WTC11 (cell line): Measurements from ENCODE around the gene MACF1. TPM values are rescaled to one million over a fixed set of nuclear protein-coding genes. Genes with fewer than 3 reads are reported as not detected.
"Not testable (repeated sequence)": the region's sequence is repeated elsewhere in the genome, so short reads cannot be mapped to it uniquely, and the experiment has no call there.

Experiments used
- ATAC-seq: fragments of 200-7000 bp; cut with Tn5 transposase; 2 replicates; pipeline ENCODE4 v1.10.0; 2021; ENCODE audit warnings: mild to moderate bottlenecking, moderate library complexity
- CTCF ChIA-PET: fragments of 300-600 bp; sonication (Branson Sonifier 250); formaldehyde crosslinking; loops from one replicate; lab custom pipeline; 2021; ENCODE audit warnings: antibody characterized with exemption; lab: Charles Lee
- POLR2A ChIA-PET: fragments of 350-600 bp; sonication (Branson Sonifier 250); formaldehyde crosslinking; loops from one replicate; lab custom pipeline; 2021; ENCODE audit warnings: antibody characterized with exemption; lab: Charles Lee
- DNase-seq: peaks from one replicate; pipeline ENCODE4 v3.0.0; 2021; ENCODE audit warnings: low spot score
- H3K27ac Mint-ChIP-seq: 2 replicates; pipeline ENCODE4 v1.8.0; 2021; ENCODE audit warnings: mixed read lengths
- H3K27me3 Mint-ChIP-seq: 2 replicates; pipeline ENCODE4 v1.8.0; 2021; ENCODE audit warnings: low read depth, mild to moderate bottlenecking, moderate library complexity, mixed read lengths
- H3K36me3 Mint-ChIP-seq: 2 replicates; pipeline ENCODE4 v1.8.0; 2021; ENCODE audit warnings: mixed read lengths
- H3K4me1 Mint-ChIP-seq: 2 replicates; pipeline ENCODE4 v1.8.0; 2022; ENCODE audit warnings: mixed read lengths
- H3K4me3 Mint-ChIP-seq: 2 replicates; pipeline ENCODE4 v1.8.0; 2021; ENCODE audit warnings: mild to moderate bottlenecking, moderate library complexity, mixed read lengths
- H3K9me3 Mint-ChIP-seq: 2 replicates; pipeline ENCODE4 v1.8.0; 2021; ENCODE audit warnings: mixed read lengths
- FOXP1 ChIP-seq: sonication (generic); formaldehyde crosslinking; IDR thresholded peaks from 2 replicates; pipeline ENCODE4 v1.8.0; 2022; ENCODE audit warnings: missing genetic modification reagents, mild to moderate bottlenecking, moderate library complexity, borderline replicate concordance
- NFYB ChIP-seq: sonication (generic); formaldehyde crosslinking; conservative IDR thresholded peaks from 2 replicates; pipeline ENCODE4 v1.8.0; 2022; ENCODE audit warnings: low read depth, missing genetic modification reagents
- RELA ChIP-seq: sonication (generic); formaldehyde crosslinking; IDR thresholded peaks from 2 replicates; pipeline ENCODE4 v1.8.1; 2022; ENCODE audit warnings: missing genetic modification reagents, mild to moderate bottlenecking, borderline replicate concordance
- ZNF138 ChIP-seq: sonication (generic); formaldehyde crosslinking; conservative IDR thresholded peaks from 2 replicates; pipeline ENCODE4 v1.8.1; 2022; ENCODE audit warnings: mild to moderate bottlenecking, moderate library complexity, missing genetic modification reagents
- ZNF416 ChIP-seq: fragments of 250-450 bp; sonication (Bioruptor Pico); IDR thresholded peaks from 2 replicates; pipeline ENCODE4 v1.9.0; 2021; ENCODE audit warnings: mild to moderate bottlenecking, inconsistent platforms
- total RNA-seq: library from RNA; stranded (reverse); gene quantifications from 3 replicates; pipeline ENCODE4 v1.2.3, GENCODE V29; 2021
- TF ChIP-seq, protein P1 (sequence below): sonication (generic); formaldehyde crosslinking; IDR thresholded peaks from 2 replicates; pipeline ENCODE4 v1.8.1; 2023; ENCODE audit warnings: mild to moderate bottlenecking, missing genetic modification reagents, borderline replicate concordance
- TF ChIP-seq, protein P2 (sequence below): sonication (generic); formaldehyde crosslinking; IDR thresholded peaks from 2 replicates; pipeline ENCODE4 v1.8.0; 2022; ENCODE audit warnings: mild to moderate bottlenecking, missing genetic modification reagents
- TF ChIP-seq, protein P3 (sequence below): fragments of 250-450 bp; sonication (Bioruptor Pico); IDR thresholded peaks from 2 replicates; pipeline ENCODE4 v1.9.0; 2021; ENCODE audit warnings: moderate library complexity, mild to moderate bottlenecking, inconsistent platforms, borderline replicate concordance
- TF ChIP-seq, protein P4 (sequence below): fragments of 200-600 bp; IDR thresholded peaks from 2 replicates; pipeline ENCODE4 v1.8.0; 2022; ENCODE audit warnings: antibody characterized with exemption
- TF ChIP-seq, protein P5 (sequence below): fragments of 250-450 bp; sonication (Bioruptor Pico); IDR thresholded peaks from 2 replicates; pipeline ENCODE4 v2.1.2; 2022; ENCODE audit warnings: mild to moderate bottlenecking, moderate library complexity
- TF ChIP-seq, protein P6 (sequence below): sonication (generic); formaldehyde crosslinking; IDR thresholded peaks from 2 replicates; pipeline ENCODE4 v1.8.1; 2022; ENCODE audit warnings: missing genetic modification reagents, borderline replicate concordance
- TF ChIP-seq, protein P7 (sequence below): sonication (generic); formaldehyde crosslinking; conservative IDR thresholded peaks from 2 replicates; pipeline ENCODE4 v1.8.1; 2023; ENCODE audit warnings: mild to moderate bottlenecking, low read depth, missing genetic modification reagents, moderate library complexity

Gene MACF1
- total RNA-seq, 1 experiment from 2014 or later, result 327 TPM

DNA sequence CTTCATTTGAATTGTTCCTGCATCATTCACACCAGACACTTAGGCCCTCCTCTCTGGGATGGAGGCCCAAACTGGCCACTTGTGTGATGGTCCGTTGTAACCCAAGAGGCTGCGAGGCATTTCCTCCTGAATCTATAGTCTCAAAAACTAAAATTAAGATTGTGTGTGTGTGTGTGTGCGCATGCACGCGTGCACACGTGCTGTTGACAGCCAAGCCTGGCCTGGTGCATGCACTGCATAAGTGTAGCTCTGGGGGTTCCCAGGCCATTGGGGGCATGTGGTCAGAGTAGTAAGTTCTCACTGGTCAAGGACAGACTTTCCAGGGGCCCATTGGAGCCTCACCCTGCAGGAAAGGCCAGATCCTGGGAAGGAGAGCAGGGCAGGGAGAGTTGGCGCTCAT, 313.4 kb downstream of the MACF1 start:
- H3K9me3 Mint-ChIP-seq, POLR2A ChIA-PET, H3K4me1 Mint-ChIP-seq, H3K36me3 Mint-ChIP-seq, H3K27me3 Mint-ChIP-seq, ATAC-seq, H3K4me3 Mint-ChIP-seq, DNase-seq, H3K27ac Mint-ChIP-seq, CTCF ChIA-PET: not testable (repeated sequence)

DNA sequence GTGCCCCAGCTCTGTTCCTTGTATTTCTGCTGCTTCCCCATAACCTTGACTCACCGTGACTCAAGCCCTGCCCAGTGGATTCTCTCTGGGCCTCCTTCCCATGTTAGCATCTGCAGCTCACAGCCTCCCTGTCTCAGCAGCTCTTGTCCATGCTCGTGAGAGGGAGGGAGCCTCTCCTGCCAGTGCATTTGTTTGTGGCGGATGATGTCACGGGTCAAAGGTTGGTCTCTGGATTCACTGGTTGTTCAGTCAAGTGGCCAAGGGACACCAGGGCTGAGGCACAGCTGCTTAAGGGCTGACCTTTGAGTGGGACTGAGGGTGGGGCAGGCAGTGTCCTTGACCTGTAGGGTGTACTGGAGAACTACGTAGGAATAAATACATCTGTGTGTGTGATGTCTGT, 314.9 kb downstream of the MACF1 start:
- POLR2A ChIA-PET, ATAC-seq, H3K27ac Mint-ChIP-seq, DNase-seq, H3K4me3 Mint-ChIP-seq, H3K4me1 Mint-ChIP-seq, CTCF ChIA-PET, H3K9me3 Mint-ChIP-seq, H3K36me3 Mint-ChIP-seq: not testable (repeated sequence)
- peaks cover 12% of the 10 kb centered on the region for H3K27me3 Mint-ChIP-seq

DNA sequence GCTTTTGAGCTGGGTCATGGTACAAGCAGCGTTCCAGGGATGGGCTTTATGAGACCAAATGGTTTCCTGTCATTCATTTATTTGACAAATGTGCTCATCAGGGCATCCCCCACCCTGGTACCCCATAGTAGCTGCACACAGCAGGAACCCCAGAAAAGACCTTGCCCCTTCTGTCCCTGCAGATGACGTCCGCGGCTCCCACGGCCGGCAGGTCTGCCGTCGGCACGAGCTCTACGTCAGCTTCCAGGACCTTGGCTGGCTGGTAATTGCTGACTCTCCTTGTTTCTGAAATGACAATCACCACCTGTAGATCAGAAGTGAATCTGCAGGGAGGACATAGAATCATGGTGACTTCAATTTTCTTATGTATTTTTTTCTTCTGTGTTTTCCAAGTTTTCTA, 317.7 kb downstream of the MACF1 start:
- peak overlapping the region; percentile 23; the same call in 1 of the 2 replicates for H3K27ac Mint-ChIP-seq
- H3K4me1 Mint-ChIP-seq, H3K27me3 Mint-ChIP-seq, DNase-seq, H3K4me3 Mint-ChIP-seq, H3K36me3 Mint-ChIP-seq, CTCF ChIA-PET, H3K9me3 Mint-ChIP-seq, POLR2A ChIA-PET, ATAC-seq: not testable (repeated sequence)

DNA sequence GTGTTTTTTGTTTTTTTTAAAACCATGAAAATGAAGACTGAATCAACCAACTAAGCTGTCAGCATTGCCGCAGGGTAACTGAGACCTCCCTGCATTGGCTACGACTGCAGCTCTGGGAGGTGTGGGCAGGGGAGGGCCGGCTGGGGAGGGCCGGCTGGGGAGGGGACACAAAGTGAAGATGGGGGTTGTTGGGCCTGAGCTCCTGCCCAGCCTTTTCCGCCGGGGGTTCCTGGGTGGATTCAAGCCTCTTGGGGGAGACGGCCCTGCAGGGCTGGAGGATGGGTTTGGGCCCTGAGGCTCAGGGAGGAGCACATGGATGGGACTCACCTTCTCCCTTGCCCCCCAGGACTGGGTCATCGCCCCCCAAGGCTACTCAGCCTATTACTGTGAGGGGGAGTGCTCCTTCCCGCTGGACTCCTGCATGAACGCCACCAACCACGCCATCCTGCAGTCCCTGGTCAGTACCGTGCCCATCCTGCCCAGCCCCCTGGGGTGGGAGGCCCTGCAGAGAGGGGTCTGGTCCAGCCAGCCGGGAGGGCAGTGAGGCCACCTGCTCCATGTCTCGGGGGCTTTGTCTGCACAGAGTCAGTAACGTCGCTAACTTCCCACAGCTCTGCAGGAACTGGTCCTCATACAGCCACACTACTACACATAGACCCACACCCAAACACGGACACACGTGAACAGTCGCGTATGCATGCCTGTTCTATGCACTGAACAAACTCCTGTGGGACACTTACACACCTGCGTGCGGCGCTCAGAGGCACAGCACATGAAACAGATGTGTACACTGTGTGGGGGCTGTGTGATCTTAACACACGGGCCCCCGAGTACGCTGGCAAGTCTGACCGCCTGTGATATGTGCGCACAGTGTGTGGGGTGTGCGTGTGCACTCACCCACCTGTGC, 318.4 kb downstream of the MACF1 start:
- Mint-ChIP-seq H3K4me3 (no peak overlapping the region), H3K36me3 (no peaks in the 10 kb centered on the region), H3K27ac (0 out of 2 replicates have a peak overlapping the region, but pooled peaks have one; percentile 23), H3K9me3 (no peaks in the 10 kb centered on the region), H3K4me1 (no peaks in the 10 kb centered on the region), H3K27me3 (peaks cover 3% of the 10 kb centered on the region; the same call in 1 of the 2 replicates)
- ChIA-PET CTCF (interaction anchor here (1.0 kb wide), 1 partner anchor 16 kb away, joined by 3 read pairs; no protein-coding TSS in a partner anchor), POLR2A (no interaction called here)
- DNase-seq, result no peak
- ATAC-seq, result no peak
- TF ChIP-seq, protein P1, sequence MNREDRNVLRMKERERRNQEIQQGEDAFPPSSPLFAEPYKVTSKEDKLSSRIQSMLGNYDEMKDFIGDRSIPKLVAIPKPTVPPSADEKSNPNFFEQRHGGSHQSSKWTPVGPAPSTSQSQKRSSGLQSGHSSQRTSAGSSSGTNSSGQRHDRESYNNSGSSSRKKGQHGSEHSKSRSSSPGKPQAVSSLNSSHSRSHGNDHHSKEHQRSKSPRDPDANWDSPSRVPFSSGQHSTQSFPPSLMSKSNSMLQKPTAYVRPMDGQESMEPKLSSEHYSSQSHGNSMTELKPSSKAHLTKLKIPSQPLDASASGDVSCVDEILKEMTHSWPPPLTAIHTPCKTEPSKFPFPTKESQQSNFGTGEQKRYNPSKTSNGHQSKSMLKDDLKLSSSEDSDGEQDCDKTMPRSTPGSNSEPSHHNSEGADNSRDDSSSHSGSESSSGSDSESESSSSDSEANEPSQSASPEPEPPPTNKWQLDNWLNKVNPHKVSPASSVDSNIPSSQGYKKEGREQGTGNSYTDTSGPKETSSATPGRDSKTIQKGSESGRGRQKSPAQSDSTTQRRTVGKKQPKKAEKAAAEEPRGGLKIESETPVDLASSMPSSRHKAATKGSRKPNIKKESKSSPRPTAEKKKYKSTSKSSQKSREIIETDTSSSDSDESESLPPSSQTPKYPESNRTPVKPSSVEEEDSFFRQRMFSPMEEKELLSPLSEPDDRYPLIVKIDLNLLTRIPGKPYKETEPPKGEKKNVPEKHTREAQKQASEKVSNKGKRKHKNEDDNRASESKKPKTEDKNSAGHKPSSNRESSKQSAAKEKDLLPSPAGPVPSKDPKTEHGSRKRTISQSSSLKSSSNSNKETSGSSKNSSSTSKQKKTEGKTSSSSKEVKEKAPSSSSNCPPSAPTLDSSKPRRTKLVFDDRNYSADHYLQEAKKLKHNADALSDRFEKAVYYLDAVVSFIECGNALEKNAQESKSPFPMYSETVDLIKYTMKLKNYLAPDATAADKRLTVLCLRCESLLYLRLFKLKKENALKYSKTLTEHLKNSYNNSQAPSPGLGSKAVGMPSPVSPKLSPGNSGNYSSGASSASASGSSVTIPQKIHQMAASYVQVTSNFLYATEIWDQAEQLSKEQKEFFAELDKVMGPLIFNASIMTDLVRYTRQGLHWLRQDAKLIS (CRISPR knock-in tag), result no peak
- TF ChIP-seq, protein P2, sequence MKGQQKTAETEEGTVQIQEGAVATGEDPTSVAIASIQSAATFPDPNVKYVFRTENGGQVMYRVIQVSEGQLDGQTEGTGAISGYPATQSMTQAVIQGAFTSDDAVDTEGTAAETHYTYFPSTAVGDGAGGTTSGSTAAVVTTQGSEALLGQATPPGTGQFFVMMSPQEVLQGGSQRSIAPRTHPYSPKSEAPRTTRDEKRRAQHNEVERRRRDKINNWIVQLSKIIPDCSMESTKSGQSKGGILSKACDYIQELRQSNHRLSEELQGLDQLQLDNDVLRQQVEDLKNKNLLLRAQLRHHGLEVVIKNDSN (CRISPR knock-in tag), result no peak
- TF ChIP-seq FOXP1 (no peak), ZNF416 (CRISPR knock-in tag) (no peak), NFYB (CRISPR knock-in tag) (no peak), ZNF138 (CRISPR knock-in tag) (no peak), RELA (no peak)
- TF ChIP-seq, protein P3, sequence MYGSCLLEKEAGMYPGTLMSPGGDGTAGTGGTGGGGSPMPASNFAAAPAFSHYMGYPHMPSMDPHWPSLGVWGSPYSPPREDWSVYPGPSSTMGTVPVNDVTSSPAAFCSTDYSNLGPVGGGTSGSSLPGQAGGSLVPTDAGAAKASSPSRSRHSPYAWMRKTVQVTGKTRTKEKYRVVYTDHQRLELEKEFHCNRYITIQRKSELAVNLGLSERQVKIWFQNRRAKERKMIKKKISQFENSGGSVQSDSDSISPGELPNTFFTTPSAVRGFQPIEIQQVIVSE (CRISPR knock-in tag), result no peak
- TF ChIP-seq, protein P4, sequence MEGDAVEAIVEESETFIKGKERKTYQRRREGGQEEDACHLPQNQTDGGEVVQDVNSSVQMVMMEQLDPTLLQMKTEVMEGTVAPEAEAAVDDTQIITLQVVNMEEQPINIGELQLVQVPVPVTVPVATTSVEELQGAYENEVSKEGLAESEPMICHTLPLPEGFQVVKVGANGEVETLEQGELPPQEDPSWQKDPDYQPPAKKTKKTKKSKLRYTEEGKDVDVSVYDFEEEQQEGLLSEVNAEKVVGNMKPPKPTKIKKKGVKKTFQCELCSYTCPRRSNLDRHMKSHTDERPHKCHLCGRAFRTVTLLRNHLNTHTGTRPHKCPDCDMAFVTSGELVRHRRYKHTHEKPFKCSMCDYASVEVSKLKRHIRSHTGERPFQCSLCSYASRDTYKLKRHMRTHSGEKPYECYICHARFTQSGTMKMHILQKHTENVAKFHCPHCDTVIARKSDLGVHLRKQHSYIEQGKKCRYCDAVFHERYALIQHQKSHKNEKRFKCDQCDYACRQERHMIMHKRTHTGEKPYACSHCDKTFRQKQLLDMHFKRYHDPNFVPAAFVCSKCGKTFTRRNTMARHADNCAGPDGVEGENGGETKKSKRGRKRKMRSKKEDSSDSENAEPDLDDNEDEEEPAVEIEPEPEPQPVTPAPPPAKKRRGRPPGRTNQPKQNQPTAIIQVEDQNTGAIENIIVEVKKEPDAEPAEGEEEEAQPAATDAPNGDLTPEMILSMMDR, result no peak
- TF ChIP-seq, protein P5, sequence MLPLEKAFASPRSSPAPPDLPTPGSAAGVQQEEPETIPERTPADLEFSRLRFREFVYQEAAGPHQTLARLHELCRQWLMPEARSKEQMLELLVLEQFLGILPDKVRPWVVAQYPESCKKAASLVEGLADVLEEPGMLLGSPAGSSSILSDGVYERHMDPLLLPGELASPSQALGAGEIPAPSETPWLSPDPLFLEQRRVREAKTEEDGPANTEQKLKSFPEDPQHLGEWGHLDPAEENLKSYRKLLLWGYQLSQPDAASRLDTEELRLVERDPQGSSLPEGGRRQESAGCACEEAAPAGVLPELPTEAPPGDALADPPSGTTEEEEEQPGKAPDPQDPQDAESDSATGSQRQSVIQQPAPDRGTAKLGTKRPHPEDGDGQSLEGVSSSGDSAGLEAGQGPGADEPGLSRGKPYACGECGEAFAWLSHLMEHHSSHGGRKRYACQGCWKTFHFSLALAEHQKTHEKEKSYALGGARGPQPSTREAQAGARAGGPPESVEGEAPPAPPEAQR (CRISPR knock-in tag), result no peak
- TF ChIP-seq, protein P6, sequence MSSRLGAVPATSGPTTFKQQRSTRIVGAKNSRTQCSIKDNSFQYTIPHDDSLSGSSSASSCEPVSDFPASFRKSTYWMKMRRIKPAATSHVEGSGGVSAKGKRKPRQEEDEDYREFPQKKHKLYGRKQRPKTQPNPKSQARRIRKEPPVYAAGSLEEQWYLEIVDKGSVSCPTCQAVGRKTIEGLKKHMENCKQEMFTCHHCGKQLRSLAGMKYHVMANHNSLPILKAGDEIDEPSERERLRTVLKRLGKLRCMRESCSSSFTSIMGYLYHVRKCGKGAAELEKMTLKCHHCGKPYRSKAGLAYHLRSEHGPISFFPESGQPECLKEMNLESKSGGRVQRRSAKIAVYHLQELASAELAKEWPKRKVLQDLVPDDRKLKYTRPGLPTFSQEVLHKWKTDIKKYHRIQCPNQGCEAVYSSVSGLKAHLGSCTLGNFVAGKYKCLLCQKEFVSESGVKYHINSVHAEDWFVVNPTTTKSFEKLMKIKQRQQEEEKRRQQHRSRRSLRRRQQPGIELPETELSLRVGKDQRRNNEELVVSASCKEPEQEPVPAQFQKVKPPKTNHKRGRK (CRISPR knock-in tag), result no peak
- TF ChIP-seq, protein P7, sequence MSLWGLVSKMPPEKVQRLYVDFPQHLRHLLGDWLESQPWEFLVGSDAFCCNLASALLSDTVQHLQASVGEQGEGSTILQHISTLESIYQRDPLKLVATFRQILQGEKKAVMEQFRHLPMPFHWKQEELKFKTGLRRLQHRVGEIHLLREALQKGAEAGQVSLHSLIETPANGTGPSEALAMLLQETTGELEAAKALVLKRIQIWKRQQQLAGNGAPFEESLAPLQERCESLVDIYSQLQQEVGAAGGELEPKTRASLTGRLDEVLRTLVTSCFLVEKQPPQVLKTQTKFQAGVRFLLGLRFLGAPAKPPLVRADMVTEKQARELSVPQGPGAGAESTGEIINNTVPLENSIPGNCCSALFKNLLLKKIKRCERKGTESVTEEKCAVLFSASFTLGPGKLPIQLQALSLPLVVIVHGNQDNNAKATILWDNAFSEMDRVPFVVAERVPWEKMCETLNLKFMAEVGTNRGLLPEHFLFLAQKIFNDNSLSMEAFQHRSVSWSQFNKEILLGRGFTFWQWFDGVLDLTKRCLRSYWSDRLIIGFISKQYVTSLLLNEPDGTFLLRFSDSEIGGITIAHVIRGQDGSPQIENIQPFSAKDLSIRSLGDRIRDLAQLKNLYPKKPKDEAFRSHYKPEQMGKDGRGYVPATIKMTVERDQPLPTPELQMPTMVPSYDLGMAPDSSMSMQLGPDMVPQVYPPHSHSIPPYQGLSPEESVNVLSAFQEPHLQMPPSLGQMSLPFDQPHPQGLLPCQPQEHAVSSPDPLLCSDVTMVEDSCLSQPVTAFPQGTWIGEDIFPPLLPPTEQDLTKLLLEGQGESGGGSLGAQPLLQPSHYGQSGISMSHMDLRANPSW (CRISPR knock-in tag), result no peak
